ENCODE measurements around the gene DDX41.

DNA sequence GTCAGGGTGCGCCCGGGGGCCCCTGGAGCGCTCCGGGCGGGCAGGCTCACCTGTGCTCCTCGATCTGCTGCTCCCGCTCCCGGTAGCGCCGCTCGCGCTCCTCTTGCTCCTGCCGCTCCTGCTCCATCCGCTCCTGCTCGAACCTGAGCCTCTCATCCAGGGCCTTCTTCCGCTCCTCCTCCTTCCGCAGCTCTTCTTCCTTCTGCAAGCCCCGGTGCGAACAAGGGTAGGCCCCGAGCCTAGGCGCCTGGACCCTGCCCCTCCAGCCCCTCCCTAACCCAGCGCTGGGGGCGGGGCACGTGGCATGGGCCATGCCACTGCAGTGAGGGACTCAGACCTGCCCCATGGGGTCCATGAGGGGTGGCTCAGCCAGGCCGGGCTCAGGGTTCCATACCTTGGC lies 49.9 kb downstream of the DDX41 start:
- TF ChIP-seq, protein P1, sequence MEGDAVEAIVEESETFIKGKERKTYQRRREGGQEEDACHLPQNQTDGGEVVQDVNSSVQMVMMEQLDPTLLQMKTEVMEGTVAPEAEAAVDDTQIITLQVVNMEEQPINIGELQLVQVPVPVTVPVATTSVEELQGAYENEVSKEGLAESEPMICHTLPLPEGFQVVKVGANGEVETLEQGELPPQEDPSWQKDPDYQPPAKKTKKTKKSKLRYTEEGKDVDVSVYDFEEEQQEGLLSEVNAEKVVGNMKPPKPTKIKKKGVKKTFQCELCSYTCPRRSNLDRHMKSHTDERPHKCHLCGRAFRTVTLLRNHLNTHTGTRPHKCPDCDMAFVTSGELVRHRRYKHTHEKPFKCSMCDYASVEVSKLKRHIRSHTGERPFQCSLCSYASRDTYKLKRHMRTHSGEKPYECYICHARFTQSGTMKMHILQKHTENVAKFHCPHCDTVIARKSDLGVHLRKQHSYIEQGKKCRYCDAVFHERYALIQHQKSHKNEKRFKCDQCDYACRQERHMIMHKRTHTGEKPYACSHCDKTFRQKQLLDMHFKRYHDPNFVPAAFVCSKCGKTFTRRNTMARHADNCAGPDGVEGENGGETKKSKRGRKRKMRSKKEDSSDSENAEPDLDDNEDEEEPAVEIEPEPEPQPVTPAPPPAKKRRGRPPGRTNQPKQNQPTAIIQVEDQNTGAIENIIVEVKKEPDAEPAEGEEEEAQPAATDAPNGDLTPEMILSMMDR (IDR thresholded peaks at IDR 0.05): no peak
- no peak for TF ChIP-seq EZH2phosphoT487 (IDR thresholded peaks at IDR 0.05)

Measured in neural progenitor cell (in vitro differentiated cells).